GM18505 (cell line): ENCODE data around the gene STEAP1B.

Source experiments
- ATAC-seq: cut with Tn5 transposase; IDR thresholded peaks from one replicate; pipeline ENCODE4 v1.9.1; 2021; ENCODE audit not compliant: unreplicated experiment
- POLR2A ChIP-seq: IDR thresholded peaks from 4 replicates; pipeline ENCODE4 v1.6.1; 2011; ENCODE audit warnings: borderline replicate concordance; ENCODE audit not compliant: insufficient read depth, insufficient read length; ENCODE audit errors: extremely low read depth

Gene STEAP1B

DNA sequence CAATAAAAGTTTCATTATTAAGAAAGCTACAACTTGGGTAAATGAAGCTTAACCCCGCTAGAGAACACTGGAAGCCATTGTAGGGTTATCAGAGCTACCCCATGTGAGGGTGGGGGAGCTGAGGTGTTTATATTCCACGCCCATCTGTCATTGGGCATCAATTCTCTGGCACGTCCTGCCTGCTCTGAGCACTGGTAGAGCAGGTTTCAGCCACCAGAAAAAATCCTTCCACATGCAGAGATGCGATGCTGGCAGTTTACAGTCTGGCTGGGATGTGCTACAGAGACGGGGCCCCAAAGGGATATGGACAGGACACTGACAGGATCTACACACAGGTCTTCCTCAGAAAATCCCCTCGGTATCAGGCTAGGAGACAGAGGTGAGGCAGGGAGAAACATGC lies 127.1 kb downstream of the STEAP1B start:
- TF ChIP-seq POLR2A = no peak
- no peak for ATAC-seq

DNA sequence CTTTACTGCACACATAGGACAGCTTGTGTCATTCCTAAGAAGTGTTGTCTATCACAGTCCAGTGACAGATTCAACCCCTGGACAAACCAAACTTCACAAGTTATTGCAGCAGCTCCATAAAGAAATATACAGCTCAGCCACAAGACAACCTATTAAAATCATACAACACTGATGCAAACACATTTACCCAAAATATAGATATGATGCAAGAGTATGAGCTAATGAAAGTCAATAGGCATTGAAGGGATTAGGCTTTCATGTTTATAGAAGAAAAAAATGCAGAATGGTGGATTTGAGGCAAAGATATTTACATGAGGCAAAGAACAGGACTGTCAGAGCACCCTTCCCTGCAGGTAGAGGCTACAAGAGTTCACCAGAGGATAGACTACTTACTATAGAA lies 128.1 kb downstream of the STEAP1B start:
- no peak for TF ChIP-seq POLR2A
- no peak for ATAC-seq
